ENCODE results near the gene PTPRE. TPM values are rescaled to one million over a fixed set of nuclear protein-coding genes. Genes with fewer than 3 reads are reported as not detected.

Gene PTPRE
- total and polyA plus RNA-seq, 2 of the 4 experiments (the other 2 are of a cell fraction), result 0.34 to 0.54 TPM

- Histone ChIP-seq H3K27ac (ENCODE audit: insufficient read depth, low read length) (no peak overlapping the region), H2AK9ac (replicated peaks; ENCODE audit: low read depth, low read length, poor library complexity) (no peak overlapping the region), H3K23ac (ENCODE audit: low read depth, low read length) (no peak overlapping the region), H3K4ac (ENCODE audit: low read depth, low read length) (no peak overlapping the region), H3K36me3 (ENCODE audit: control insufficient read depth, insufficient read depth, low read length) (no peaks in the 10 kb centered on the region), H3K9ac (ENCODE audit: low read depth, low read length) (no peak overlapping the region), H2AFZ (replicated peaks; ENCODE audit: low read length, poor library complexity) (no peak overlapping the region), H3K79me1 (ENCODE audit: low read depth in 1 of 2, low read length in 2 of 2) (no peaks in the 10 kb centered on the region), H2BK120ac (ENCODE audit: low read depth, low read length) (no peak overlapping the region), H3K4me2 (ENCODE audit: low read depth, low read length) (no peak overlapping the region), H3K9me1 (ENCODE audit: insufficient read depth, low read length) (no peaks in the 10 kb centered on the region), H3K4me3 (ENCODE audit: insufficient read depth, low read depth, low read length) (no peak overlapping the region), H3K56ac (ENCODE audit: extremely low read depth, insufficient read depth, low read length) (no peak overlapping the region), H4K5ac (ENCODE audit: low read depth, low read length) (no peak overlapping the region), H3K14ac (replicated peaks; ENCODE audit: low read depth, low read length) (no peak overlapping the region), H4K20me1 (ENCODE audit: insufficient read depth, low read length) (no peaks in the 10 kb centered on the region), H3K4me1 (ENCODE audit: control insufficient read depth, insufficient read depth, low read length) (peaks cover 2% of the 10 kb centered on the region), H2BK15ac (ENCODE audit: low read depth, low read length) (no peak overlapping the region), H3K18ac (ENCODE audit: low read depth, low read length) (no peak overlapping the region), H2BK20ac (ENCODE audit: low read depth, low read length) (no peak overlapping the region), H3K9me3 (ENCODE audit: control insufficient read depth, insufficient read depth, low read length) (no peaks in the 10 kb centered on the region), H2AK5ac (ENCODE audit: low read depth, low read length) (no peak overlapping the region), H2BK5ac (ENCODE audit: low read depth, low read length, poor library complexity, severe bottlenecking) (no peak overlapping the region), H3K27me3 (ENCODE audit: control insufficient read depth, insufficient read depth, low read length) (no peaks in the 10 kb centered on the region), H4K8ac (ENCODE audit: low read depth in 2 of 2, low read length in 2 of 2) (no peak overlapping the region), H4K91ac (ENCODE audit: insufficient read depth, low read depth, low read length) (no peak overlapping the region)
- intact Hi-C loops (cut with micrococcal nuclease), result no loop called here
- WGBS, 2 experiments (ENCODE audit: extremely low coverage in 2 of 2, insufficient read length in 1 of 2), result 60% methylated on average over 5 of the region's 8 CpGs; no CpG with 5 or more reads in 1 of the 2 experiments
- DNase-seq (no peak), ATAC-seq (ENCODE audit: low read depth) (no peak)
- dilution Hi-C loops (cut with HindIII; ENCODE audit: low sequenced_read_pairs, unreplicated experiment), result no loop called here
- TF ChIP-seq MXI1 (IDR thresholded peaks at IDR 0.05; ENCODE audit: borderline replicate concordance, low read depth, low read length) (no peak), RFX5 (IDR thresholded peaks at IDR 0.05; ENCODE audit: low read depth, low read length) (no peak), MAFK (IDR thresholded peaks at IDR 0.05; ENCODE audit: low read depth, low read length) (no peak), USF2 (IDR thresholded peaks at IDR 0.05; ENCODE audit: low read depth, low read length) (no peak), CEBPB (IDR thresholded peaks at IDR 0.05; ENCODE audit: low read depth, low read length) (no peak), BHLHE40 (IDR thresholded peaks at IDR 0.05; ENCODE audit: low read depth, low read length) (no peak), FOS (IDR thresholded peaks at IDR 0.05; ENCODE audit: low read depth, low read length) (no peak), ELK1 (IDR thresholded peaks at IDR 0.05; ENCODE audit: borderline replicate concordance, low read depth, low read length) (no peak)
- ChIA-PET CTCF (interaction anchor here (0.8 kb wide), 1 partner anchor 29 kb away, joined by 4 read pairs; no protein-coding TSS in a partner anchor), POLR2A (ENCODE audit: unreplicated experiment) (no interaction called here)
- in situ Hi-C loops (cut with MboI; ENCODE audit: low sequenced_read_pairs), result no loop called here
- no TSS peak for BruUV-seq (replicated peaks)
These were observed 133.2 kb downstream of the PTPRE start for GRCh38 chr10:128040096-128040495.
